IMR-90 (cell line): ENCODE measurements around the gene UGGT2. TPM values are rescaled to one million over a fixed set of nuclear protein-coding genes. Genes with fewer than 3 reads are reported as not detected.

Experiments
- ATAC-seq: fragments of 200-7000 bp; cut with Tn5 transposase; 2 replicates; pipeline ENCODE4 v1.9.1; 2020; ENCODE audit warnings: low read depth, mild to moderate bottlenecking, moderate library complexity
- BruUV-seq: library from RNA; stranded (reverse); fragments of 400-500 nt; replicated peaks from 2 replicates; lab custom pipeline; 2021; lab: Mats Ljungman, UMichigan
- CTCF ChIA-PET: fragments of 300-600 bp; formaldehyde crosslinking; extraction: SDS; loops from one replicate; lab custom pipeline; 2021; ENCODE audit warnings: antibody characterized with exemption; lab: Yijun Ruan, JAX
- POLR2A ChIA-PET: fragments of 300-600 bp; sonication (Branson Sonifier 250); formaldehyde crosslinking; loops from one replicate; lab custom pipeline; 2022; ENCODE audit warnings: antibody characterized with exemption; ENCODE audit not compliant: unreplicated experiment; lab: Charles Lee
- DNase-seq: peaks from one replicate; pipeline ENCODE4 v3.0.0; 2013
- H2AFZ ChIP-seq: replicated peaks from 2 replicates; pipeline ENCODE3; 2013; ENCODE audit warnings: low read length, mild to moderate bottlenecking; ENCODE audit not compliant: poor library complexity
- H2AK5ac ChIP-seq: 2 replicates; pipeline ENCODE4 v1.6.1; 2013; ENCODE audit warnings: low read depth, low read length, inconsistent platforms
- H2AK9ac ChIP-seq: replicated peaks from 2 replicates; pipeline ENCODE3; 2013; ENCODE audit warnings: mild to moderate bottlenecking, low read depth, low read length, moderate library complexity; ENCODE audit not compliant: poor library complexity
- H2BK120ac ChIP-seq: 2 replicates; pipeline ENCODE4 v1.6.1; 2013; ENCODE audit warnings: low read depth, low read length, inconsistent platforms
- H2BK15ac ChIP-seq: 3 replicates; pipeline ENCODE4 v1.6.1; 2013; ENCODE audit warnings: low read depth, low read length, inconsistent platforms
- H2BK20ac ChIP-seq: 2 replicates; pipeline ENCODE4 v1.6.1; 2013; ENCODE audit warnings: low read depth, mild to moderate bottlenecking, inconsistent platforms, low read length, moderate library complexity
- H2BK5ac ChIP-seq: 2 replicates; pipeline ENCODE4 v1.6.1; 2013; ENCODE audit warnings: mild to moderate bottlenecking, low read depth, low read length, inconsistent platforms; ENCODE audit not compliant: poor library complexity, severe bottlenecking
- H3K14ac ChIP-seq: replicated peaks from 2 replicates; pipeline ENCODE4 v1.6.1; 2013; ENCODE audit warnings: low read depth, low read length, inconsistent platforms
- H3K18ac ChIP-seq: 2 replicates; pipeline ENCODE4 v1.6.1; 2013; ENCODE audit warnings: low read depth, low read length, control low read depth
- H3K23ac ChIP-seq: 2 replicates; pipeline ENCODE4 v1.6.1; 2013; ENCODE audit warnings: low read depth, low read length, inconsistent platforms
- H3K27ac ChIP-seq: 2 replicates; pipeline ENCODE4 v1.5.1; 2013; ENCODE audit warnings: mild to moderate bottlenecking, control low read depth, low read length; ENCODE audit not compliant: insufficient read depth
- H3K27me3 ChIP-seq: 2 replicates; pipeline ENCODE4 v1.6.1; 2013; ENCODE audit warnings: low read length; ENCODE audit not compliant: control insufficient read depth, insufficient read depth
- H3K36me3 ChIP-seq: 2 replicates; pipeline ENCODE4 v1.6.1; 2013; ENCODE audit warnings: low read length, mixed read lengths; ENCODE audit not compliant: control insufficient read depth, insufficient read depth
- H3K4ac ChIP-seq: 2 replicates; pipeline ENCODE4 v1.6.1; 2013; ENCODE audit warnings: low read depth, low read length, inconsistent platforms
- H3K4me1 ChIP-seq: 2 replicates; pipeline ENCODE4 v1.6.1; 2013; ENCODE audit warnings: low read length, mixed read lengths; ENCODE audit not compliant: control insufficient read depth, insufficient read depth
- H3K4me2 ChIP-seq: 2 replicates; pipeline ENCODE4 v1.6.1; 2013; ENCODE audit warnings: low read depth, mild to moderate bottlenecking, control low read depth, low read length, moderate library complexity
- H3K4me3 ChIP-seq: 2 replicates; pipeline ENCODE4 v1.5.1; 2013; ENCODE audit warnings: low read depth, mild to moderate bottlenecking, control low read depth, low read length, moderate library complexity; ENCODE audit not compliant: insufficient read depth
- H3K56ac ChIP-seq: 2 replicates; pipeline ENCODE4 v1.6.1; 2013; ENCODE audit warnings: low read length, inconsistent platforms; ENCODE audit not compliant: insufficient read depth; ENCODE audit errors: extremely low read depth
- H3K79me1 ChIP-seq, 2 experiments: 2 replicates each; pipeline ENCODE4 v1.6.1; 2013; ENCODE audit warnings: low read length in 2 of 2, inconsistent platforms in 1 of 2, low read depth in 1 of 2
- H3K9ac ChIP-seq: 2 replicates; pipeline ENCODE4 v1.6.1; 2013; ENCODE audit warnings: low read depth, low read length, control low read depth
- H3K9me1 ChIP-seq: 2 replicates; pipeline ENCODE4 v1.6.1; 2013; ENCODE audit warnings: low read length, inconsistent platforms; ENCODE audit not compliant: insufficient read depth
- H3K9me3 ChIP-seq: 2 replicates; pipeline ENCODE4 v1.6.1; 2013; ENCODE audit warnings: low read length; ENCODE audit not compliant: control insufficient read depth, insufficient read depth
- H4K20me1 ChIP-seq: 2 replicates; pipeline ENCODE4 v1.6.1; 2013; ENCODE audit warnings: low read length, inconsistent platforms; ENCODE audit not compliant: insufficient read depth
- H4K5ac ChIP-seq: 2 replicates; pipeline ENCODE4 v1.6.1; 2013; ENCODE audit warnings: mild to moderate bottlenecking, low read depth, low read length, control low read depth
- H4K8ac ChIP-seq, 2 experiments: 2 replicates each; pipeline ENCODE4 v1.6.1; 2013; ENCODE audit warnings: low read depth in 2 of 2, low read length in 2 of 2, control low read depth in 1 of 2, inconsistent platforms in 1 of 2
- H4K91ac ChIP-seq: 2 replicates; pipeline ENCODE4 v1.6.1; 2013; ENCODE audit warnings: low read depth, low read length, inconsistent platforms; ENCODE audit not compliant: insufficient read depth
- BHLHE40 ChIP-seq: fragments of 150-350 bp; IDR thresholded peaks from 2 replicates; pipeline ENCODE4 v1.6.1; 2016; ENCODE audit warnings: mild to moderate bottlenecking, low read depth, low read length
- FOS ChIP-seq: fragments of 150-350 bp; IDR thresholded peaks from 2 replicates; pipeline ENCODE4 v1.6.1; 2016; ENCODE audit warnings: low read depth, low read length
- MAFK ChIP-seq: IDR thresholded peaks from 2 replicates; pipeline ENCODE4 v1.6.1; 2012; ENCODE audit warnings: low read depth, low read length, improper control_type of control experiment
- POLR2A ChIP-seq: IDR thresholded peaks from 2 replicates; pipeline ENCODE4 v1.6.1; 2012; ENCODE audit warnings: mild to moderate bottlenecking, low read depth, low read length
- RCOR1 ChIP-seq: IDR thresholded peaks from 2 replicates; pipeline ENCODE4 v1.6.1; 2012; ENCODE audit warnings: mild to moderate bottlenecking, low read length, improper control_type of control experiment; ENCODE audit not compliant: insufficient replicate concordance
- SMC3 ChIP-seq: fragments of 150-350 bp; IDR thresholded peaks from 2 replicates; pipeline ENCODE4 v1.6.1; 2016; ENCODE audit warnings: low read depth, mild to moderate bottlenecking, antibody characterized with exemption, low read length, moderate library complexity
- dilution Hi-C: fragments of 300-500 bp; cut with HindIII; formaldehyde crosslinking; loops from one replicate; pipeline ENCODE4 v1.14.3; 2018; ENCODE audit warnings: low sequenced_read_pairs; ENCODE audit not compliant: unreplicated experiment
- in situ Hi-C: fragments of 300-500 bp; cut with MboI; formaldehyde crosslinking; loops from 3 replicates; pipeline ENCODE4 v1.14.3; 2019; ENCODE audit warnings: low sequenced_read_pairs, inconsistent platforms, mixed read lengths
- intact Hi-C: fragments of 100-400 bp; cut with micrococcal nuclease; formaldehyde crosslinking; loops from 2 replicates; pipeline ENCODE4 v1.10.0; 2022
- polyA plus RNA-seq, 3 experiments: library from polyadenylated mRNA; depleted of rRNA; stranded (reverse); fragments of >200 nt; gene quantifications; 2 replicates each; pipeline ENCODE4 v1.2.3, GENCODE V29; 2012; ENCODE audit warnings: low replicate concordance in 1 of 3
- total RNA-seq: library from RNA; depleted of rRNA; stranded (reverse); fragments of >200 nt; gene quantifications from 2 replicates; pipeline ENCODE4 v1.2.3, GENCODE V29; 2012
- TF ChIP-seq, protein P1 (sequence below): fragments of 150-350 bp; IDR thresholded peaks from 2 replicates; pipeline ENCODE4 v1.6.1; 2016; ENCODE audit warnings: low read depth, mild to moderate bottlenecking, low read length, moderate library complexity, borderline replicate concordance
- TF ChIP-seq, protein P2 (sequence below): conservative IDR thresholded peaks from 2 replicates; pipeline ENCODE4 v1.5.1; 2012; ENCODE audit warnings: mild to moderate bottlenecking, low read depth, low read length, improper control_type of control experiment

Gene UGGT2
- total and polyA plus RNA-seq, 2 of the 4 experiments (the other 2 are of a cell fraction), result 21.4 to 40.1 TPM

DNA sequence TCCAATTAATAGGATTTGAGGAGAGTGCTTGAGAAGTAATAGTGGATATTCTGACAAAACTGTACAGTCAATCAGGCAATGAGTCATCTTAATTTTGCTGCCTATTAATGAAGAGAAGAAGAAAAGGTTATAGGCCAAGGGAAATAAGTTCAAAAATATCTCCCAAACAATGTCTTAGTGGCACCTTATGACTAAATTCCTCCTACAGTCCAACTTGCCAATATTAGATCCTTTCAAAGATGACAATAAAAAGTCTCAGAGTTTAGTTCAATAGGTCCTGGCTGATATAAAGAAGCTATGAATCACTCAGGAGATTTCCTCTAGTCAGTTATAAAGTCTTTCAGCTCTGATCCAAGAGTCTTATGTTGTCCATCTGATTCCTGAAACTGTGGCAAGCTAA is 27.9 kb downstream of the UGGT2 start:
- Histone ChIP-seq H2AFZ (no peak overlapping the region), H3K18ac (no peak overlapping the region), H4K91ac (no peak overlapping the region), H2BK15ac (no peak overlapping the region), H2BK5ac (no peak overlapping the region), H2BK120ac (no peak overlapping the region), H2AK5ac (no peak overlapping the region), H2BK20ac (no peak overlapping the region), H3K4me3 (no peak overlapping the region), H3K9me1 (no peaks in the 10 kb centered on the region), H3K23ac (no peak overlapping the region), H3K4me2 (no peak overlapping the region), H3K4ac (no peak overlapping the region), H3K9ac (no peak overlapping the region), H4K5ac (no peak overlapping the region), H3K56ac (no peak overlapping the region), H3K27ac (no peak overlapping the region), H3K9me3 (no peaks in the 10 kb centered on the region), H4K8ac (no peak overlapping the region), H3K14ac (no peak overlapping the region), H3K79me1 (peaks cover 3 to 6% of the 10 kb centered on the region in 2 experiments; a peak in 2 of 4 replicates), H2AK9ac (no peak overlapping the region), H4K20me1 (no peaks in the 10 kb centered on the region), H3K4me1 (no peaks in the 10 kb centered on the region), H3K36me3 (peaks cover 6% of the 10 kb centered on the region), H3K27me3 (no peaks in the 10 kb centered on the region)
- in situ Hi-C loops, result loop anchor here (25.0 kb wide), 1 partner anchor 787 kb away; no protein-coding TSS in a partner anchor
- ChIA-PET POLR2A (no interaction called here), CTCF (no interaction called here)
- BruUV-seq, result no TSS peak
- TF ChIP-seq POLR2A (no peak), RCOR1 (no peak), SMC3 (no peak), BHLHE40 (no peak), MAFK (no peak), FOS (no peak)
- TF ChIP-seq, protein P1, sequence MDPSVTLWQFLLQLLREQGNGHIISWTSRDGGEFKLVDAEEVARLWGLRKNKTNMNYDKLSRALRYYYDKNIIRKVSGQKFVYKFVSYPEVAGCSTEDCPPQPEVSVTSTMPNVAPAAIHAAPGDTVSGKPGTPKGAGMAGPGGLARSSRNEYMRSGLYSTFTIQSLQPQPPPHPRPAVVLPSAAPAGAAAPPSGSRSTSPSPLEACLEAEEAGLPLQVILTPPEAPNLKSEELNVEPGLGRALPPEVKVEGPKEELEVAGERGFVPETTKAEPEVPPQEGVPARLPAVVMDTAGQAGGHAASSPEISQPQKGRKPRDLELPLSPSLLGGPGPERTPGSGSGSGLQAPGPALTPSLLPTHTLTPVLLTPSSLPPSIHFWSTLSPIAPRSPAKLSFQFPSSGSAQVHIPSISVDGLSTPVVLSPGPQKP, result no peak
- TF ChIP-seq, protein P2, sequence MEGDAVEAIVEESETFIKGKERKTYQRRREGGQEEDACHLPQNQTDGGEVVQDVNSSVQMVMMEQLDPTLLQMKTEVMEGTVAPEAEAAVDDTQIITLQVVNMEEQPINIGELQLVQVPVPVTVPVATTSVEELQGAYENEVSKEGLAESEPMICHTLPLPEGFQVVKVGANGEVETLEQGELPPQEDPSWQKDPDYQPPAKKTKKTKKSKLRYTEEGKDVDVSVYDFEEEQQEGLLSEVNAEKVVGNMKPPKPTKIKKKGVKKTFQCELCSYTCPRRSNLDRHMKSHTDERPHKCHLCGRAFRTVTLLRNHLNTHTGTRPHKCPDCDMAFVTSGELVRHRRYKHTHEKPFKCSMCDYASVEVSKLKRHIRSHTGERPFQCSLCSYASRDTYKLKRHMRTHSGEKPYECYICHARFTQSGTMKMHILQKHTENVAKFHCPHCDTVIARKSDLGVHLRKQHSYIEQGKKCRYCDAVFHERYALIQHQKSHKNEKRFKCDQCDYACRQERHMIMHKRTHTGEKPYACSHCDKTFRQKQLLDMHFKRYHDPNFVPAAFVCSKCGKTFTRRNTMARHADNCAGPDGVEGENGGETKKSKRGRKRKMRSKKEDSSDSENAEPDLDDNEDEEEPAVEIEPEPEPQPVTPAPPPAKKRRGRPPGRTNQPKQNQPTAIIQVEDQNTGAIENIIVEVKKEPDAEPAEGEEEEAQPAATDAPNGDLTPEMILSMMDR, result no peak
- intact Hi-C loops, result no loop called here
- ATAC-seq (no peak), DNase-seq (no peak)
- dilution Hi-C loops, result no loop called here
